H9 (cell line): ENCODE measurements around the gene CRMP1. TPM values are rescaled to one million over a fixed set of nuclear protein-coding genes. Genes with fewer than 3 reads are reported as not detected.

ENCODE experiments used
- DNase-seq: peaks from one replicate; pipeline ENCODE4 v3.0.0-alpha.2; 2017
- H2AFZ ChIP-seq: one replicate; pipeline ENCODE4 v1.6.1; 2013; ENCODE audit warnings: mild to moderate bottlenecking, low read length, control low read depth, moderate library complexity
- H2AK5ac ChIP-seq: 2 replicates; pipeline ENCODE4 v1.6.1; 2013; ENCODE audit warnings: low read length, control low read depth, mixed read lengths; ENCODE audit not compliant: insufficient read length
- H2BK120ac ChIP-seq: one replicate; pipeline ENCODE4 v1.6.1; 2013; ENCODE audit warnings: low read depth, mild to moderate bottlenecking, low read length, control low read depth, inconsistent platforms; ENCODE audit not compliant: poor library complexity, severe bottlenecking
- H2BK12ac ChIP-seq: 2 replicates; pipeline ENCODE4 v1.6.1; 2013; ENCODE audit warnings: low read length, control low read depth, mixed read lengths, low read depth; ENCODE audit not compliant: insufficient read length
- H2BK15ac ChIP-seq: 2 replicates; pipeline ENCODE4 v1.6.1; 2013; ENCODE audit warnings: low read depth, low read length, control low read depth
- H2BK20ac ChIP-seq: one replicate; pipeline ENCODE4 v1.6.1; 2013; ENCODE audit warnings: low read depth, mild to moderate bottlenecking, low read length, control low read depth, inconsistent platforms; ENCODE audit not compliant: poor library complexity, severe bottlenecking
- H2BK5ac ChIP-seq: 2 replicates; pipeline ENCODE4 v1.6.1; 2013; ENCODE audit warnings: low read length, control low read depth, mixed read lengths; ENCODE audit not compliant: insufficient read length
- H3K14ac ChIP-seq: 2 replicates; pipeline ENCODE4 v1.6.1; 2013; ENCODE audit warnings: low read length, control low read depth; ENCODE audit not compliant: insufficient read depth
- H3K18ac ChIP-seq: 2 replicates; pipeline ENCODE4 v1.6.1; 2013; ENCODE audit warnings: low read depth, mild to moderate bottlenecking, mixed read lengths, low read length, control low read depth; ENCODE audit not compliant: insufficient read length
- H3K23ac ChIP-seq: 2 replicates; pipeline ENCODE4 v1.6.1; 2013; ENCODE audit warnings: low read length, control low read depth, mixed read lengths, low read depth; ENCODE audit not compliant: insufficient read length
- H3K23me2 ChIP-seq: 2 replicates; pipeline ENCODE4 v1.6.1; 2013; ENCODE audit warnings: low read depth, mild to moderate bottlenecking, mixed read lengths, low read length, control low read depth; ENCODE audit not compliant: insufficient read length, poor library complexity, severe bottlenecking
- H3K27ac ChIP-seq: 2 replicates; pipeline ENCODE4 v1.5.1; 2013; ENCODE audit warnings: low read length, control low read depth, mixed read lengths, low read depth; ENCODE audit not compliant: insufficient read length
- H3K27me3 ChIP-seq: 2 replicates; pipeline ENCODE4 v1.6.1; 2013; ENCODE audit warnings: low read length, control low read depth, inconsistent platforms; ENCODE audit not compliant: insufficient read depth
- H3K4ac ChIP-seq: 2 replicates; pipeline ENCODE4 v1.6.1; 2013; ENCODE audit warnings: low read depth, mild to moderate bottlenecking, control low read depth, inconsistent platforms, low read length, moderate library complexity
- H3K4me1 ChIP-seq: 2 replicates; pipeline ENCODE4 v1.6.1; 2013; ENCODE audit warnings: low read length, control low read depth, inconsistent platforms; ENCODE audit not compliant: insufficient read depth
- H3K4me2 ChIP-seq: 2 replicates; pipeline ENCODE4 v1.6.1; 2013; ENCODE audit warnings: low read length, control low read depth, mixed read lengths; ENCODE audit not compliant: insufficient read length, insufficient read depth
- H3K56ac ChIP-seq: 2 replicates; pipeline ENCODE4 v1.6.1; 2013; ENCODE audit warnings: low read depth, mild to moderate bottlenecking, mixed read lengths, low read length, control low read depth; ENCODE audit not compliant: insufficient read length
- H3K79me1 ChIP-seq: 2 replicates; pipeline ENCODE4 v1.6.1; 2013; ENCODE audit warnings: low read depth, mild to moderate bottlenecking, moderate library complexity, low read length, control low read depth, inconsistent platforms; ENCODE audit not compliant: insufficient read depth, poor library complexity, severe bottlenecking
- H3K79me2 ChIP-seq: 2 replicates; pipeline ENCODE4 v1.6.1; 2013; ENCODE audit warnings: low read length, control low read depth, inconsistent platforms; ENCODE audit not compliant: insufficient read depth
- H3K9ac ChIP-seq: 2 replicates; pipeline ENCODE4 v1.6.1; 2013; ENCODE audit warnings: low read length, control low read depth, mixed read lengths; ENCODE audit not compliant: insufficient read length; ENCODE audit errors: extremely low read depth
- H3K9me3 ChIP-seq: one replicate; pipeline ENCODE4 v1.6.1; 2013; ENCODE audit warnings: low read depth, low read length, inconsistent platforms; ENCODE audit not compliant: control insufficient read depth
- H3T11ph ChIP-seq: one replicate; pipeline ENCODE4 v1.6.1; 2013; ENCODE audit warnings: mild to moderate bottlenecking, low read length, control low read depth, inconsistent platforms
- H4K20me1 ChIP-seq: one replicate; pipeline ENCODE4 v1.6.1; 2013; ENCODE audit not compliant: control insufficient read depth, insufficient read length, insufficient read depth
- H4K5ac ChIP-seq: 2 replicates; pipeline ENCODE4 v1.6.1; 2013; ENCODE audit warnings: low read depth, mild to moderate bottlenecking, mixed read lengths, low read length, control low read depth; ENCODE audit not compliant: insufficient read length
- H4K8ac ChIP-seq: replicated peaks from 2 replicates; pipeline ENCODE4 v1.6.1; 2013; ENCODE audit warnings: low read length, control low read depth, mixed read lengths, low read depth; ENCODE audit not compliant: insufficient read length
- H4K91ac ChIP-seq: 2 replicates; pipeline ENCODE4 v1.6.1; 2013; ENCODE audit warnings: low read depth, mild to moderate bottlenecking, moderate library complexity, mixed read lengths, low read length, control low read depth; ENCODE audit not compliant: insufficient read length
- H3K27ac Mint-ChIP-seq, 3 experiments: 2 replicates in 2 of 3; 3 replicates in 1 of 3; pipeline ENCODE4 v1.8.0; 2020 to 2021; ENCODE audit warnings: mixed read lengths in 3 of 3, mild to moderate bottlenecking in 1 of 3, moderate library complexity in 1 of 3
- H3K27me3 Mint-ChIP-seq: 2 replicates; pipeline ENCODE4 v1.8.0; 2021; ENCODE audit warnings: low read depth, mild to moderate bottlenecking, moderate library complexity, mixed read lengths
- H3K36me3 Mint-ChIP-seq, 3 experiments: 2 replicates in 2 of 3; 3 replicates in 1 of 3; pipeline ENCODE4 v1.8.0; 2020 to 2021; ENCODE audit warnings: low read depth in 3 of 3, mixed read lengths in 3 of 3; ENCODE audit not compliant: insufficient read depth in 1 of 3
- H3K4me1 Mint-ChIP-seq, 2 experiments: 2 replicates each; pipeline ENCODE4 v1.8.0; 2020; ENCODE audit warnings: mixed read lengths in 2 of 2
- H3K4me3 Mint-ChIP-seq, 2 experiments: 2 replicates in 1 of 2; 3 replicates in 1 of 2; pipeline ENCODE4 v1.8.0; 2020 to 2021; ENCODE audit warnings: mild to moderate bottlenecking in 2 of 2, mixed read lengths in 2 of 2, moderate library complexity in 1 of 2
- H3K9me3 Mint-ChIP-seq, 2 experiments: 2 replicates in 1 of 2; 3 replicates in 1 of 2; pipeline ENCODE4 v1.8.0; 2020; ENCODE audit warnings: mild to moderate bottlenecking in 2 of 2, mixed read lengths in 2 of 2, moderate library complexity in 1 of 2
- CTCF ChIP-seq: fragments of 200-600 bp; sonication (generic); conservative IDR thresholded peaks from 3 replicates; pipeline ENCODE4 v1.8.0; 2021; ENCODE audit warnings: antibody characterized with exemption, mild to moderate bottlenecking
- WGBS: extraction: QIAGEN DNeasy Blood & Tissue Kit; methylation state at CpG from one replicate; pipeline ENCODE4 v1.1.7; 2013; ENCODE audit warnings: missing lambda C conversion rate, low lambda C conversion rate, mixed read lengths; ENCODE audit not compliant: insufficient read length; ENCODE audit errors: extremely low coverage; 5-methylcytosine and 5-hydroxymethylcytosine counted together
- total RNA-seq: library from RNA; stranded (reverse); gene quantifications from 2 replicates; pipeline ENCODE4 v1.2.1, GENCODE V29; 2021

CRMP1 gene
- total RNA-seq, 1 experiment from 2014 or later = 71.6 TPM

- Histone ChIP-seq H4K91ac (no peak overlapping the region), H3K9ac (no peak overlapping the region), H3K18ac (no peak overlapping the region), H2BK120ac (no peak overlapping the region), H3K4me2 (no peak overlapping the region), H3K23me2 (no peaks in the 10 kb centered on the region), H4K5ac (no peak overlapping the region), H2BK15ac (no peak overlapping the region), H3K56ac (no peak overlapping the region), H3K14ac (no peak overlapping the region), H3K4ac (no peak overlapping the region), H3K79me1 (no peaks in the 10 kb centered on the region), H2AFZ (no peak overlapping the region), H3K4me1 (peaks cover 3% of the 10 kb centered on the region; the same call in 1 of the 2 replicates), H2BK12ac (no peak overlapping the region), H2BK20ac (no peak overlapping the region), H3K9me3 (no peaks in the 10 kb centered on the region), H2BK5ac (no peak overlapping the region), H4K20me1 (no peaks in the 10 kb centered on the region), H2AK5ac (no peak overlapping the region), H3K23ac (no peak overlapping the region), H3K27me3 (no peaks in the 10 kb centered on the region), H3T11ph (no peak overlapping the region), H3K27ac (no peak overlapping the region), H4K8ac (no peak overlapping the region), H3K79me2 (no peaks in the 10 kb centered on the region)
- Mint-ChIP-seq H3K4me1 (peaks cover 16 to 22% of the 10 kb centered on the region in 2 experiments), H3K27me3 (peaks cover 28% of the 10 kb centered on the region), H3K9me3 (no peaks in the 10 kb centered on the region), H3K27ac (no peak overlapping the region), H3K4me3 (no peak overlapping the region), H3K36me3 (no peaks in the 10 kb centered on the region)
- no peak for TF ChIP-seq CTCF
- no peak for DNase-seq
- no CpG with 5 or more reads among the region's 8 CpGs for WGBS
Observed at GRCh38 chr4:5928274-5928673, 35.4 kb upstream of the CRMP1 start.
